HG03103 (cell line): ENCODE data around the gene JAKMIP1.

ENCODE experiments used
- ATAC-seq: cut with Tn5 transposase; IDR thresholded peaks from one replicate; pipeline ENCODE4 v1.9.1; 2021; ENCODE audit warnings: low read depth; ENCODE audit not compliant: unreplicated experiment

The JAKMIP1 gene

DNA sequence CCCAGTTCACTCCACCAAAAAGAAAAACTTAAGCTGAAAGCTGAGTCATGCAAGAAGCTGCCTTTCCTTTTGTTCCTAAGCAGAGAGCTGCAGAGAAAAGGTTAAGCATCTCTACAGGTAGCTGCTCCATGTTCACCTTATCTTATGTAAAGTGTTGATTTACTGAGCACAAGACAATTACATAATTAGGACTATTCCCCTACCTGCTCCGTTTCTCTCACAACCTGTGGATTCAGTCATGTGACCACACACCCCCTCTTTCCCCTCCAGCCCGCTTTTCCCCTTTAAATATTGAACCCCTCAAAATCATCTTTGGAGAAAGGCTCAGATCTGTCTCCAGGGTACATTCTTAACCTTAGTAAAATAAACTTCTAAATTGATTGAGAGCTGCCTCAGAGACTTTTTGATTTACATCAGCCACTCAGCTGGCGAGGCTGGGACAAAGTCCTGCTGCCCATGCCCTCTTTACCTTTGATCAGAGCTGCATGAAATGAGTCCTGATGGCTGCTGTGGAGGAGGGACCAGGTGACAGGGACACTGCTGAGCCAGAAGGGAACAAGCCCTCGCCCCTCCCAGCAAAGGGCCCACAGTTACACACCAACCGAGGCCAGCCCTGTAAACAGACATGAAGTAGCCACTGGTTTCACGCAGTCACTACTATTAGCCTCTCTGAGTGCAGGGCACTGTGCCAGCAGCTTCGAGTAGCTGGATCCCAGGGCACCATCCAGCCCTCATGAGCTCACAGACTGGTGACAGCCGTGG, 128.2 kb downstream of the JAKMIP1 start:
- ATAC-seq, result no peak

DNA sequence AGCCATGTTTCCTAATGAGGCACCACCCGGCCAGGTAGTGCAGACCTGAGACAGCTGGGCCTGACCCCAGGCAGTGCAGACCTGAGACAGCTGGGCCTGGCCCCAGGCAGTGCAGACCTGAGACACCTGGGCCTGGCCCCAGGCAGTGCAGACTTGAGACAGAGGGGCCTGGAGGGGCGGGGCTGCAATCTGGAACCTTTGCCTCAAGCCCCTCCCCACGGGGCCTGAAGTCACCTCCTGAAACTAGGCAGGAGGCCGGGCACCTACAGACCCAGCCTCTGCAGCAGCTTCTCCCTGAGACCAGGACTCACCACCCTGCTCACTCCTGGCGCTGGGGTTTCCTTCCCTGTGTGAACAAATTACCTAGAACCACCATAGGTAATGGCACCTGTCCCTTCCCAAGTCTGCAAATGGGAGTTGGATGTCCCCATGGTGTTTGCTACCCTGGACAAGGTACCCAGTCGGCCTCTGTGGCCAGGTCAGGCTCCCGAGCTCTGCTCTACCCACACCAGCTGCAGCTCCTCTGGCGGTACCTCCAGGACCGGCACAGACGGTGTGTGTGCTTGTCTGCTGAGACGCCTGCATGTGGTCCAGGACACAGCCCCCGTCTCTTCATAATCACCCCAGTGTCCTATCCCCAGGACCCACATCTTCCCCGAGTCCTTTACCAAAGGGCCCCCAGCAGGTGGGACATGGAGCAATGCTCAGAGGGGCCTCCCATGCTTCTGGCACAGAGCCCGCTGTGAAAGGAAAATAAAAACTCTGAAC, 129.0 kb downstream of the JAKMIP1 start:
- ATAC-seq, result no peak

DNA sequence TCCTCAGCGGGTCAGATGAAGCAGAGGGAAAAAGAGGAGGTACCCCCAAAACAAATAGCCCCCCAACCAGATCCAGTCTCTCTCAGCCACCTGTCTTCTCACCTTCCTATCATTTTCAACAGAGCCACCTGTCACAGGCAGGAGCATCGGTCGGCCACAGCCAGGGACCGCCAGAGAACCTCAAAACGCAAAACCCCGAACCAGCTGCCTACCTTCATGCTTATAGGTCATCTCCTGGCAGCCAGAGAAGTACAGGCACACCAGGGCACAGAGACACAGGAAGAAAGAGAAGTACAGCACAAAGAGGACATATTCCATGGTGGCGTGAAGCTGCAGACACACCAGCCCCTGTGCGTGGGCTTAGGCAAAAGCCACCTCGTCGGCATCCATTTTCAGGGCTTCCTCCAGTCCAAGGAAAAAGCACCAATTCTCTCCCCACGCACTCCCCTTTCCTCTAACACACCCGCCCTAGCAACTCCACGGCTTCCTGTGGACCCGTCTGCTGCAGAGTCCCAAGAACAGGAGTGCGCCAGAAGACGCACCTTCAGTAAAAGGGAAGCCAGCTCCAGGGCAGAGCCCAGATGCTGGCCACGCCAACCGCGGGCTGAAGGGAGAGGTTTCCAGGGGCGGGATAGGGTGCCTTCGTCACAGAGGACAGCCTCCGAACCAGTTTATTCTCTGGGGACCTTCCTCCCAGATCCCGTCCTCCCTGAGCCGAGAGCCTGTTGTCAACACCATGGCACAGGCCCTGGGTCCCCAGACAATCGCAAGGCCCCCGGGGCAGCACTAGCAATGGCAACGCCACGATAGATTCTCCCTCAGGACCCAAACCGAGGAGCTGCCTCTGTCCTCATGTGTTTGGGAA, 130.3 kb downstream of the JAKMIP1 start:
- ATAC-seq, result no peak

DNA sequence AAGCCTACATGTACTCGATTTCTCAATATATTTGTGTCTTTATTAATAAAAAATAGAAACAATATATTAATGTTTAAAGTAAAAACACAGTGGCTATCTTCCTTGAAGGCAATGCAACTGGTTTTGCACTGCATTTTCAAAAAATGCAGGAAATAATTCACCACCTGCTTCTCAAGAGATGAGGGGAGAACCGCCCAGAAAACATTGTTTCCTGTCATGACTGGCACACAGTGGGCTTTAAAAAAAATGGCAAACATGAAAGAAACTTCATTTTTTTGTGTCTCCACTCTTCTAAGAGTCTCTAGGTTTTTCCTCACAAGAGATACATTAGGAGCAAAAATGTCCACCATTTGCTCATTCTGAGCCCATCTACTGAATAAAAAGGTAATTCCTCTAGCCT, 131.4 kb downstream of the JAKMIP1 start:
- no peak for ATAC-seq

DNA sequence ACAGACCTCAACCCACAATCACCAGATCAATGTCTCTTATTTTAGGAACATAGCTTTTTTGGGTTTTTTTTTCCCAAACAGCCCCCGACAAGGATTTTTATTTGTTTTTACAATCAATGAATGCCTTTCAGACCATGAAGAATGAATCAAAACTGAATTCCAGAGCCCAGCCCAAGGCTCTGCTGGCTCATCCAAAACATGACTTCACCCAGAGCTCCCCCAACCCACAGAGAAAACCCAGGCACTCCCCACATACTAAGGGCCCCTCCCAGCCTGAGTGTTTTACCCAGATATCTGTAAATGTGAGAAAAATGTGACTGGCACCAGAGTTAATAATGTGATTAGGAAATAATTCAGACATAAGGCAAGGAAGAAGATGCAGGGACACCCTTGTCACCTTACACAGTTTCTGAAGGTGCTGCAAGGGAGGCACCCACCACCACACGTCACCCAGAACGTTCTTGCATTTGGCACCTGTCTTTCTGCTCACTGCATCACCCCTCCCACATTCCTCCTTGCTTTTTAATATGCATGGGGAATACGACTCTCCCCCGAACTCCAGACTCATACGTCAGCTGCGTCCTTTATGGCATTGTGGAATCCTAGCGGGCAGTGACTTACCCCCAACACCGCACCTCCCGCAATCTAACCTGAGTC, 134.3 kb downstream of the JAKMIP1 start:
- no peak for ATAC-seq

DNA sequence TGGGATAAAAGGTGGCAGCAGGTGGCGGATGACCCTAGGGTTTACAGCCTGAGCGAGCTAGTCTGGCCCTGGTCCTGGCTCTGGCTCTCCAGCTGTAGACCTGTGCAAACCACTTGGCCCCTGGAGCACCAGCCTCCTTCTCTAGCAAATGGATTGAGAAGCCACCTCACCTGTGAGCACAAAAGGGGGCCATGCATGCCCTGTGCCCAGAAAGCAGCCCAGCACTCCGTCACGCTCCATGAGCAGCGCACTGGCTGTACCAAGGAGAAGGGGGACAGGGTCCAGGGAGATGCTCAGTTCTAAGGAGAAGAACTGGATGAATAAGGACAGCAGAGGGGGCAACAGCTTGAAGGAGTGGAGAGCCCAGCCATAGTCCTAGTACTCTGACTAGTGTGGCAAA, 135.2 kb downstream of the JAKMIP1 start:
- ATAC-seq, result no peak

DNA sequence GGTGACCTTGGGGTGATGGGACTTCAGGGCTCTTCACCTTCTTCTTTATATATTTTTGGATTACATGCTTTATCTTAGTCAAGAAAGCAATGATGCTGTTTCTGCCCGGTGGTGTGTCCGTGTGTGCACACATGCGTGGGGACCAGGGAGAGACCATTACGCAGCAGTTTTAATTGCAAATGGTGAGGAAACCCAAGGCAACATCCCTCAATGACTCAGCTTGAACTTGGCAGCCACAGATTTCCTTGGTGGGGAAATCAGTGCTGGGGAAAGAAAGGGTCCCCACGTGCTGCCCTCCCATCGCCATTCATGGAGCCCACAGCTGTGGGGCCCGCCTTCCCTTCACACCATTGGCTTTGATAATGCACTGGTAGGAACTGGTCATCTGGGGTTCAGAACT, 136.0 kb downstream of the JAKMIP1 start:
- no peak for ATAC-seq

DNA sequence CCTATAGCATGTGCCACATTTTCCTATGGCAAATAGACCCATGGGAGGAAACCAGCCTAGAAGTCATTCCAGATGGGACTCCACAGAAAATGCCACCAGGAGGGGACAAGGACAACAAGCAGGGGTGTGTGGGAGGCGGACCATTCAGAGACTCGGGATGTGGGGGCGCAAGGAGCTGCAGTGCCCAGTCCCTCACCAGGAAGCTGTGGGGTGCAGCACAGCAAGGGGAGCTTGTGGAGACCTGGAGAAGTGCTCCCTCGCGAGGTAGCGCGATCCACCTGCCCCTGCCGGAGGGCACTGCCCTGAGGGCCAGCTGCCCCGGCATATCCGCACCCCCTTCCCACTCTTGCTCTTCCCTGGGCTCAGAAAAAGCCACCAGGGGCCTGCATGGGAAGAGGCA, 136.7 kb downstream of the JAKMIP1 start:
- no peak for ATAC-seq

DNA sequence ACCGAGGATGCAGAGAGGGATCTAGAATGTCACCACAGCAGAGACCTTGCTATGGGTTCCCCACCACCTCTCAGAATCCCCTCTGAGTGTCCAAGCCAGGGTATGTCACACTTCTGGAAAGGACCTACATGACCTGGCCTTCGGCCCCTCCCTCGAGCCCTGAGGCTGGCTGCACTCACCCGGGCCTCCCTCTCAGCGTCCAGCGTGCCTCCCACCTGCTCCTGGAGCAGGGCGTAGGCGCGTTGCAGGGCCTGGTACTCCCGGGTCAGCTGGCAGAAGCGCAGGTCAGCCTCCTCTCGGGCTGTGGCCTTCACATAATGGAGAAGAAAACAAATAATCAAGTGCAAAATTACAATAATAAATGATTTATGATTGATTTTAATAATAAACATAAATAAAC, 138.2 kb downstream of the JAKMIP1 start:
- ATAC-seq, result no peak

DNA sequence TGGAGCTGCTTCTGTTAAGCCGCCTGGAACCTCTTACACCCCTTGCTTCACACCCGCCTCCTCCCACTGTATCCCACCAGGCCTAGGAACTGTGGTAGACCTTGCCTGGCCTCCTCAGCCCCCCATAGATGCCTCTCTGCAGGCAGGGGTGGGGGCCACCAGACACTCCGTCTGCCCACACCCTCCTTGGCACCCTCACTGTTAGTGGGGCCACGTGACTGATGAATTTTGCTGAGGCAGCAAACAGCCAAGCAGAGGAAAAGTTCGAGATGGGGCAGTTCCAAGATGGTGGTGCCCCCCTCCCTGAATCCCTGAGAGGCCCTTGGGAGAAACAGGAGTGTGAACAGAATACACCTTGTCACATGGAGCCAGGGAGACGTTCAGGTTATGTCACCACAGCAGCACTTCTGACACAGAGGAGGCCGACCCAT, 141.0 kb downstream of the JAKMIP1 start:
- ATAC-seq, result no peak

DNA sequence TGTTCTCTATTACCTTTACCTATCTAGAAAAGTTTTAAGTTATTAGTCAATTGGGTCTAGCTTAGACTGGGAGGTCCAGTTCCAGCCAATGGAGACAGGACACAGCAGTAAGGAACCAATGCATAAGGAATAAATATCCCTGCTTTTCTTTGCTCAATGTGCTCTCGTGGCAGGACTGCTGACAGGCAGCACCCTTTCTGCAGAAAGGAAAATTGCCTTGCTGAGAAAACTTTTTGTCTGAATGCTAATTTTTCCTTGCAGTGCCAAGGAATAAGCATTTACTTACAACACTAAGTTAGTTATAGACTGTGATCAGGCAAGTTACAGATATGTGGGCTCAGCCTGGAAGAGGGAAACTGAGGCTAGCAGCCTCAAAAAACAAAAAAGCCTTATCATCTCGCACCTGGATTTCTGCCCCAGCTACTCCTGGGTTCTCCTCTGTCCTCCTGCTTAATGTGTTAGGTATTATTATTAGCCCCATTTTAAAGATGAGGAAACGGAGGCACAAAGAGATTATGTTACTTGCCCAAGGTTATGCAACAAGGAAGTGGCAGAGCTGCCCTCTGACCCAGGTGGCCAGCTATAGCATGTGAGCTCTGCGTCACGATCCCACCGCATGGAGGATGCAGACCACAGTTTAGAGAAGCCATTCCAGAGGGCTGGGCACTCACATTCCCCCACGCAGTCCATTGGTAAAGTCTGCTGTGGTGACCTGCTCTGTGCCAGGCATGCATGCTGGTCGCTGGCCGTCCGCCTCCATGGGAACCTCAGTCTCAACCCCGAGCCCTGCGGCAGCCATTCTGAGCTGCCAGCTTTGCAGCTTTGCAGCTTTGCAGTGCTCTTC, 141.6 kb downstream of the JAKMIP1 start:
- no peak for ATAC-seq

DNA sequence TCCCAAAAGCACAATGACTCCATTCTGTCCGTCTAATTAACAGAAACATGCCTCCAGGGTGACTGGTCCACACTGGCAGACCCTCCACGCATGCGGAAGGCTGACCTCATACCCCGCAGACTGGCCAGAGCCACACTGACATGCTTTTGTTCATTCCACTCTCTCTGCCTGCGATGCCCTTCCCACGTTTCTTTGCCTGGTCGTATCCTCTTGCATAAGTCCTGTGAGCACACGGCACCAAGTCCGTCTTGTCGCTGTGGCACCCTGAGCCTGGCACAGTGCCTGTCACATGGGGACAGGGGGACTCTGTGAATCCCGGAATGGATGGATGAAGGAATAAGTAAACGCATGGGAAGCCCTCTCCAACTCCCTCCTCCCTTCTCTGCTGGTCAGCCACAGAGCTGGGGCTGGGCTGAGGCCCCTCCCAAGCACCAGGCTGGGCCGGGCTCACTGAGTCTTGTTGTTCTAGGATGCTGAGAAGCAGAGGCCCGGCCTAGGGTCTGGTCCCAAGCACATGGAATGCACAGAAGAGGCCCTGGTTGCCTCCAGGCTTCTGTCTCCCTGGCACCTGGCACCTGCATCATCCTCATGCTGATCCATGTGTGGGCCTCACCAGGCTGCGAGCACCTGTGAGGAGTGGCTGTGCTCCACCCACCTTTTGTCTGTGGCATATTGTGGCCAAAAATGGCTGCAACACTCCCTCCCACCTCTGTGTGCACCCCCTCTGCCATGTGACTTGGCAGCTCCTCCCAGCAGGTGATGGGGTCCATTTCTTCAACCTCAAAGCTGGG, 143.2 kb downstream of the JAKMIP1 start:
- ATAC-seq, result no peak

DNA sequence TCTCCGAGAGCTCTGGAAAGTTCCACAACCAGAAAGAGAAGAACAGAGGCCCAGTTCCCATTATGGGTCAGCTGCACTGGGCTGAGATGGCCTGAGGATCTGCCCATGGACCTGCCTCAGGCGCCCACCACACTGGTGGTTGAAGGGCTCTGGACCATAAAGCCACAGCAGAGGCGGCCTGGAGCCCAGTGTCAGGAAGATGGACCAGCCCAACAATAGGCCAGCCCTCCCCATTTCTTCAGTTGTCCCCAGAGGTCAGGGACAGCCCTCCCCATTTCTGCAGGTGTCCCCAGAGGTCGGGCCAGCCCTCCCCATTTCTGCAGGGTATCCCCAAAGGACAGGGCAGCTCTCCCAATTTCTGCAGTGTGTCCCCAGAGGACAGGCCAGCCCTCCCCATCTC, 144.9 kb downstream of the JAKMIP1 start:
- ATAC-seq, result no peak

DNA sequence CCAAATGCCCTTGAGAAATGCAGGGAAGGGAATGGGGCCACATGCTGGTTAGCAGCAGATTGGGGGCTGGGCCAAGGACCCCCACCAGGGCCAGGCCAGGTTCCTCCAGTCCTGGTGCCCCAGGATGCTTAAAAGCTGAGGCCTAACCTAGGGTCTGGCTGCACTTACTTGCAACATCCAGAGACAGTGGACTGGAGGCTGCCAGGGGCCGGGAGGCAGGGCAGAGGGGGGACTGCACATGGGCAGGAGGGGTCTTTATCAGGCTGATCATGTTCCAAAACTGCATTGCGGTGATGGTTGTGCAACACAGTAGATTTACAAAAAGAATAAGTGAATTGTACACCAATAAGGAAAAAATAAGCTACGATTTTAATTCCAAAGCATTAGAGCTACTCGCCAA, 145.3 kb downstream of the JAKMIP1 start:
- no peak for ATAC-seq

DNA sequence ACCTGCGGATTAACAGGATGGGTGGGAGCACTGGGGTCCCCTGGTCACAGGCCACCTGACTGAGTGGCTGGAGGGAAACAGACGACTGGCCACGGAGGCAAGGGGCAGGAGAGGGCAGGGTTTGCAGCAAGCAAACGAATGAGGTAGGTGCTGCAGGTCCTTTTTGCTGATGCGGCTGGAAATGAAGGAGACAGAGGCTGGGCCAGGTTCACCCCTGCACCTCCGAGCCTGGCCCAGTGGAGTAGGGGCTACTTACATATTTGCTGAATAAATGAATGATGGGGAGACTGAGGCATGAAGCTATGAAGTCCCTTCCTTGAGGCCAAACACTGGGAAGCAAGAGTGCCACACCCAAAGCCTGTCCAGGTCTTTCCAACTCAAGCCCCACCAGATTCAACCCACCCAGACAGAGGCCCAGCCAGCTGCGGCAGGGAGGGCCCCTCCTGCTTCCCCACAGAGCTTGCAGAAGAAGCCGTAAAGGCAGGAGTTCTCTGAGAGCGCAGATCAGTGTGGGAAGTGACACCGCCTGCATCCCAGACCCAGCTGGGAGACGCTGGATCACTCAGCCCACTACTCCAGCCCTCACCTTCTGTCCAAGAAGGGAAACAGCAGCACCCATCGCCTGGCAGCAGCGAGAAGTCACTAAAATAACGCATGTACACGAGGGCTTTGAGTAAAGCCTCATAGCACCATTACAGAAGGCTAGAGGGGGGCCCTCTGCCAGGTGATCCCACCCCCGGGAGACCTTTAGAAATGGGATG, 146.0 kb downstream of the JAKMIP1 start:
- ATAC-seq, result no peak

DNA sequence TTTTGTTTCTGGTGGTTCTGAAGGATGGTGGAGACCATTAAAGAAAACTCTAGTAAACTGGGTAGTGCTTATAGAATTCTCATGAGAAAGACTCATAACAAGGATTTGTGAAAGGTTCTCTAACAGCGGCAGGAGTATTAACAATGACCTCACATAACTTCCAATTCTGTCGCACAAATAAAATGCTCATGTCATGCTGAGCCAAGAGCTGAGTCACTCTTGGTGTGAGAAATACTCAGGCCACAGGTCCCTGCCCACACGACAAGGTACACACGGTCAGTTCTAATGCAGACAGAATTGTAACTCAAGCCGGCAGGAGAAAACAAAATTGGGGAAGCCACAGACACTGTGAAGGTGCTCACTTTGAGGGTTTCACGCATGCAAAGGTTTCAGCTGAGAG, 147.7 kb downstream of the JAKMIP1 start:
- no peak for ATAC-seq

DNA sequence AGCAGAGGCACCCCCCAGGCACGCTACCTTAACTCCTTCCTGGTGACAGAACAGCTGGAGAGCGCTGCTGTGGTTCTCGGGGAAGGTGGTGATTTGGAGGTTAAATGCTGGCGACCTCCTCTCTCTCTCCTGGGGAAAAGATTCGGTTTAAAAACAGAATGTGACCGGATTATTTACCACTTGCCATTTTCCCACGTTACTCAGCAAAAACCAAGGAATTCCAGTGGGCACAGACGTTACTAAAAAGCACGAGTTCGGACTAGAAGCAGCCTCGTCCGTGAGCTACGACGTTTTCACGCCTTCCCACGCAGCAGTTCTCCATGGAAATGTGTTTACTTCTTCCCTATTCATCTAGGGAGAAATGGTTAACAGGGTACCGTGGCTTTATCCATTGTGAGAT, 149.8 kb downstream of the JAKMIP1 start:
- no peak for ATAC-seq

DNA sequence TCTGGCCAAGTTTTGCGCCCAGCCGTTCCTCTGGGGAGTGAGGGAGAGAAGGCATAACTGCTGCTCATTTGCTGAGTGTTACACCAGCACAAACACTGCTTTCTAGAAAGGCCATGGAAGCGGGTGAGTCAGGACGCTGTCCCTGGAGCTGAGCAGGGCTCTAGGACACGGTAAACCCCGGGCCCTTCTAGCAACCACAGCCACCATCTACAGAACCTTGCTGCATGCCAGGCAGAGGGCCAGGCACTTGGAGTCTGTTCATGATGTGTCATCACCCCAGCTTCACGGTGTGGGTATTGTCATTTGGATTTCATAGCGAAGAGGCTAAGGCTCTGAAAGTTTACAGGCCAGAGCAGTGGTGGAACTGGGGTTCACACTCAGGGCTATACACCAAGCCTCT, 150.4 kb downstream of the JAKMIP1 start:
- no peak for ATAC-seq
